ENCODE data around the gene DMD. TPM values are rescaled to one million over a fixed set of nuclear protein-coding genes. Genes with fewer than 3 reads are reported as not detected.

Gene DMD
- total RNA-seq, 1 donor from 2014 or later = 116 TPM

GRCh38 chrX:31570658-31571057, 1640.7 kb downstream of the DMD start:
- DNase-seq (ENCODE audit: missing footprints) = no peak
- no peak for ATAC-seq
- intact Hi-C loops (cut with DNase I) = no loop called here

GRCh38 chrX:31563792-31564191, 1647.6 kb downstream of the DMD start:
- intact Hi-C loops (cut with DNase I) = no loop called here
- DNase-seq (ENCODE audit: missing footprints) (no peak), ATAC-seq (no peak)

DNA sequence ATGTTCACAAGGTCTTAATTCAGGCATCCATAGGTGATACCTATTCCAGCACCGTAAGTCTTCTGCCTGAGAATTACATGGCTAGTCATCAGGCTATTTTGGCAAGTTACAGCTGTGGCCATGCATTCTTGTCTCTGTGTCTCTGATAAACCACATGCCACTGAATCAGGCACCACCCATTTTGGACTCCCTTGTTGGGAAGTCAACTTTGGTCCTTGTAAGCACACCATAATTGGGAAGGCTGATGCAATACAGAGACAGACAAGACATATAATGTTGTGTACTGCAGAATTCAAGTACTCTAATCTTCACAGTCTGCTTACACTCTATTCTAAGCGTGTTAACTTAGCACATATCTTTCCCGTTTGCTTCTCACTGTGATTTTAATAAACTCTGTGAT, 1655.8 kb downstream of the DMD start:
- DNase-seq (ENCODE audit: missing footprints) = no peak

DNA sequence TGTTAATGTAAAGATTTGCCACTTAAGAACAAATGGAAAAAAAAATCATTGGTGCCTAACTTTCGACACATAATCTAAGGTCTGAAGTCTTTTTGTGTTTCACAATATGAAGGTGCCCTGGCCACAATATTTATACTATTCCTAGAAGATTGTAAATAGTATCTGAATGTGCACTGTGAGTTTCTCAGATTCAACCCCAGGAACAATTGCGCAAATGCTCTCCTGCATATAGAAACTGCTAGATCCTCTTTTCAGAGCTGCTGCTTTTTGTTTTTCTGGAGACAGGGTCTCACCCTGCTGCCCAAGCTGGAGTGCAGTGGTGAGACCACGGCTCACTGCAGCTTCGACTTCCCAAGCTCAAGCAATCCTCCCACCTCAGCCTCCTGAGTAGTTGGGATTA, 1659.4 kb downstream of the DMD start:
- intact Hi-C loops (cut with DNase I) = no loop called here

More for the DNA sequence above, 1655.8 kb downstream of the DMD start:
- intact Hi-C loops (cut with DNase I) = no loop called here
- ATAC-seq = no peak

GRCh38 chrX:31550158-31550557, 1661.2 kb downstream of the DMD start:
- no peak for ATAC-seq
- intact Hi-C loops (cut with DNase I) = no loop called here
- DNase-seq (ENCODE audit: missing footprints) = no peak

More for the DNA sequence above, 1659.4 kb downstream of the DMD start:
- DNase-seq (ENCODE audit: missing footprints) (no peak), ATAC-seq (no peak)

DNA sequence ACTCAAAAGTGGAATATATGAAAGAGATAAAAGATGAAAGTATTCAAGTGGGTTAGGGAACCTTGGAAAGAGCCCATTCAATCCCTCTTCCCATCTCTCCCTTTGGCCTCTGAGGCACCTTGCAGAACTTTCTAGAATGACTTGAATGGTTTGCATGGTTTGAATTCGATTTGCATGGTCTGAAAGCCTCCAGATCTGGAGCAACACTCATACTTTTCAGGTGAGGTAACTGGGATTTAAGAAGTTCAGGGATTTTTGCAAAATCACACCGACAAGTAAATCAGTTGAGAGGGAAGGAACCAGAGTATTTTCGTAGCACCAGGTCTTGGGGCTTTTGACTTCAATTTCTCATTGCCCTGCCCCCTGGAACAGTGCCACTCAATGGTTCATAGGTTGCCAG, 1663.5 kb downstream of the DMD start:
- ATAC-seq = no peak
- no peak for DNase-seq (ENCODE audit: missing footprints)
- intact Hi-C loops (cut with DNase I) = no loop called here

DNA sequence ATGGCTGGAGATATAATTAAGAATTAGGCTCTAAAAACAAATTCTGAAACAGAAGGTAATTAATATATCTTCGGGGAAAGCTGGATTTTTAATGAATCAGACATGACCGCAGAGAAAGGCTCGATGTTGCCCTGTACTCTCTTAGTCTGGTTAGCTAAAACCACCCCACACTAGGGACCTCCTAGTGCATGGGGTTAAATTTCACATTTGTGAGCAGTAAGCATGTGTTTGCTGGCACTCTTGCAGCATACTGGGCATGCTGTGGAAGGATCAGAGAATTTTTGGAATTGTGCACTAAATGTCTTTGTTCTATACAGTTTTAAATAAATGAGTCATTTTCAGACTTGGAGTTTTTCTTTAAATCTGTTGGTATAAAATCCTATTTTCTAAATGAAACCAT, 1663.9 kb downstream of the DMD start:
- DNase-seq (ENCODE audit: missing footprints) = no peak
- ATAC-seq = no peak
- intact Hi-C loops (cut with DNase I) = no loop called here

- DNase-seq (ENCODE audit: missing footprints) (no peak), ATAC-seq (no peak)
- intact Hi-C loops (cut with DNase I) = no loop called here
Measured at GRCh38 chrX:31546126-31546525, 1665.2 kb downstream of the DMD start.

DNA sequence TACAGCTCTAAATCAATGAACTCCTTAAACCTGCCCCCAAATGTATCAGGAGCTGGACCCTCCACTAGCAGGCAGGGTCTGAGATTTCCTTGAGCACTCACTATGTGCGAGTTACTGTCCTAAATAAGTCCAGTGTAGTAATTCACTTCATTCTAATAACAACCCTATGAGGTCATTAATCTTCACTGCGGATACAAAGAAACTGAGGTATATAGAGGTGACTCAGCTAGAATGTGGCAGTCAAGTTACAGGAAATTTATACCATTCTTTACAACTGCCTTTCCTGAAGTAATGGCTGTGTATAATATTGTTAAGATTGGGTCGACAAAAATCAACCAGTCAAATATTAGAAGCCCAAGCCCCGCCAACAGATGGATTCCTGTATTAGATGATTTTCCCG, 1665.6 kb downstream of the DMD start:
- ATAC-seq (no peak), DNase-seq (ENCODE audit: missing footprints) (no peak)
- intact Hi-C loops (cut with DNase I) = no loop called here

DNA sequence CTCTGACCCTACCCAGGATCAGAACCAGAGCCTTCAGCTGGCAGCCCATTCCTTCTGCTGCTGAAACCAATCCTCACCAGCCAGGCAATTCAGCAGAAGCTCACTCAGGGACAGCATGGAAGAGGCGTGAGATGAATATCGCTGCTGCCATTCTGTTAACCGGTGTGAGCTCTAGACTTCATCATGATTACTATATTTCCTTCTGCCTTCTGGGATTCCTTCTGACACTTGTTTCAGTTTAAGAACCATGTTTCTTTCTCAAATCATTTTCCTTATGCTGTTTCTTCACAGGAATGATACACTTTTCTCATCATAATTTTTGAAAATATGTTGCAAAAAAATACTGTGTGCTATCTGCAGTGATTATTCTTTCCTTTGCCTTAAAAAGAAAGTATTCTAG, 1666.2 kb downstream of the DMD start:
- ATAC-seq (no peak), DNase-seq (ENCODE audit: missing footprints) (no peak)
- intact Hi-C loops (cut with DNase I) = no loop called here

- intact Hi-C loops (cut with DNase I) = no loop called here
- ATAC-seq (no peak), DNase-seq (ENCODE audit: missing footprints) (no peak)
Measured at GRCh38 chrX:31543634-31544033, 1667.7 kb downstream of the DMD start.

DNA sequence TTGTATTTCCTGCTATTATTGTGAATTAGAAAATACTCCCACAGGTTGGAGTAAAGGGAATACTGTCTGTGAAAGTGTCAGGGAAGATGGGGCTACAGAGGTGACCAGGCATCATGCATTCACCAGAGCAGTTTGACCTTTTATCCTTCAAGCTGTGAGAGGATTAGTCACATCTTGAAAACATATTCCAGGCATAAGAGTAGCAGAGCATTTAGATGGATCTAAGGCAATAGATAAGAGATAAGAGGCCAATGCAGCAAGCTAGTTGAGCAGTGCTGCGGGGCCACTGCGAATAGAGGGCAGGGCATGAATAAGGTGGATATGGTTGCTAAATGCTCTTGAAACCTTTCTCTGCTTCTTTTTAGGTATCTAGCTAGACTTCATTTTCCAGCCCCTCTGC, 1668.8 kb downstream of the DMD start:
- ATAC-seq = no peak
- no peak for DNase-seq (ENCODE audit: missing footprints)
- intact Hi-C loops (cut with DNase I) = no loop called here

- DNase-seq (ENCODE audit: missing footprints) (no peak), ATAC-seq (no peak)
- intact Hi-C loops (cut with DNase I) = no loop called here
Measured at GRCh38 chrX:31540313-31540712, 1671.0 kb downstream of the DMD start.

DNA sequence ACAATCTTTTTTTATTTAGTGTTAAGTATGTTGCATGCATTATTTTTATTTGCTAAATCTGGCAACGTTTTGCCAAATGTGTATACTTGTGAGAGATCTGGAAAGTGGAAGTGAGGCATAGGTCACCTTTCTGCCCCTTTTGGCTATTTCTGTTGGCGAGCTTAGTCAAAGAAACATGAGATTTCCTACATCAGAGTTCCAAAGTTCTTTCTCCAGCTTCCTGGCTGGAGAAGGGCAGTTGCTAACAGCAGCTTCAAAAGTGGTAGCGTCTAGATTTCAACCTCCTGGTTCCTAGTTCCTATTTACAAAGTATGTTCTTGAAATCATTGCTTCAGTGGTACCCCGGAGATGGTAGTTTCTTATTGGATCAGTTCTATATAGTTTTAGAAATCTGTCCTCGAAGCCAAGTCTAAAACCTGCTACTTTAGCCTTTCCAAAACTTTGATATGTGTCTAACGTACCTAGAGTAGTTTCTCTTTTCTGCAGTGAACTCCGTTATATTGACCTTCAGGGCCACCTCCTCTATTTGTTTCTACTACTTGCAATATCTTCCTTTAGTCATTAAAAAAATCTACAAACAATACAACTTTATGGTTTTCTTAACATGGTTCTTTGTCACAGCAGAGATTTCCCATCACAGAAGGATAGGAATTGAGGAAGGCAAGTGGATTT, 1683.8 kb downstream of the DMD start:
- DNase-seq (ENCODE audit: missing footprints) = no peak
- ATAC-seq = no peak
- intact Hi-C loops (cut with DNase I) = no loop called here

GRCh38 chrX:31523884-31524536, 1687.3 kb downstream of the DMD start:
- intact Hi-C loops (cut with DNase I) = no loop called here
- DNase-seq (ENCODE audit: missing footprints) (no peak), ATAC-seq (no peak)

GRCh38 chrX:31522760-31523159, 1688.6 kb downstream of the DMD start:
- DNase-seq (ENCODE audit: missing footprints) (no peak), ATAC-seq (no peak)
- intact Hi-C loops (cut with DNase I) = no loop called here

DNA sequence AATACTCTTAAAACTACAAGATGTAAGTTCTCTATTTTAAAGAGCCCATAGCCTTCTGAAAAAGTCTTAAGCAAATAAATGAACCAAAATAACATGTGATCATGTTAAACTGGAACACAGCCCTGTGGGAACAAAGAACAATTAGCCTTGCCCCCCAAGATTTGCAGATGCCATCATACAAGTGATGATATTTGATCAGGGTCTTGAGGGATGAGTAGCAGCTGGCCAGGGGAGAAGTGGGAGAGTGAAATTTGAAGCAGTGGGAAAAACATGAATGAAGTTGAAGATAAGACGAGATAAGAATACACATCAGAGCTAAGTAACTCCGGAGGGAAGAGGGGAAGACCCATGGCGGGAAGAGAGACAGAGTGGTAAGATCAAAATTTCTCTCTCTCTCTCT, 1689.4 kb downstream of the DMD start:
- intact Hi-C loops (cut with DNase I) = no loop called here
- ATAC-seq (no peak), DNase-seq (ENCODE audit: missing footprints) (no peak)

GRCh38 chrX:31516527-31516926, 1694.8 kb downstream of the DMD start:
- DNase-seq (ENCODE audit: missing footprints) = no peak
- no peak for ATAC-seq
- intact Hi-C loops (cut with DNase I) = no loop called here

- peak; percentile 44 for ATAC-seq
Measured at GRCh38 chrX:31508338-31508737, 1703.0 kb downstream of the DMD start.

DNA sequence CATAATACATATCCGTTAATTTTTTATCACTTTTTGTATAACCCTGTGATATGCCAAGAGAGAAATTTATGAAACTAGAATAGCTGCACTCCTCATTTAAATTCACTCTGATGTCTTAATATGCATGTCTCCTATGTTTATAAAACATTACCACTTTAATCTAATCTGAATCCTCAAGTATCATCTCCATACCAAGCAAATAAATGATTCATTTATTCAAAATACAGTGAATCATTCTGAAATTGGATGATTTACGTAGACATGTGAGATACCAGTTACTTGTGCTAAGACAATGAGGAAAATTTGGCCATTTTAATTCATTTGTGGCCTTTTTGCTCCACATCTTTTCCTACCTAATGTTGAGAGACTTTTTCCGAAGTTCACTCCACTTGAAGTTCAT, 1704.4 kb downstream of the DMD start:
- ATAC-seq (no peak), DNase-seq (ENCODE audit: missing footprints) (no peak)
- intact Hi-C loops (cut with DNase I) = no loop called here

More at GRCh38 chrX:31508338-31508737, 1703.0 kb downstream of the DMD start:
- no peak for DNase-seq (ENCODE audit: missing footprints)
- intact Hi-C loops (cut with DNase I) = no loop called here

- no peak for DNase-seq (ENCODE audit: missing footprints)
- no peak for ATAC-seq
- intact Hi-C loops (cut with DNase I) = no loop called here
Measured at GRCh38 chrX:31506360-31506759, 1705.0 kb downstream of the DMD start.
